GM19467 (cell line): Measurements from ENCODE around the gene KLF13.

Experiments
- ATAC-seq: cut with Tn5 transposase; IDR thresholded peaks from one replicate; pipeline ENCODE4 v1.9.1; 2021; ENCODE audit warnings: mild to moderate bottlenecking, moderate library complexity; ENCODE audit not compliant: unreplicated experiment

Gene KLF13

DNA sequence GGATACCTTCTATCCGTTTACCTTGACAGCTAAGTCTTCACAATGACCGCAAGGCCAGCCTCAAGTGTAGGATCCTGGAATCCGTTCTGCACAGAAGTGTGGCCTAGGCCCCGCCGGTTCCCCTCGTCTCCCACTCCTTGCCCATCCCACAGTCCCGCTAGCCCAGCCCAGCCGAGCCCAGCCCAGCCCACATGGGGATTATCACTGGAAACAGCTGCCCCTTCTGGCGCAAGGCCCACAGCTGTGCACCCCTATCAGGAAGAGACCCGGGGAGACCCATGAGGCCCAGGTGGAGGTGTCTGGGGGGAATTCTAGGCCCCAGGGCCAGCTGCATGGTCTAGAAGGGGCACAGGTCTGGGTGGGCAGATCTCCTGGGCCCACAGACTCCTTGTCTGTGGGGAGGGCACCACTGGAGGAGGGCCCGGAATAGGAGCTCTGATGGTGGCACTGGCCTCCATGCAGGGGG, 27.9 kb upstream of the KLF13 start:
- no peak for ATAC-seq

GRCh38 chr15:31300208-31300661, 26.4 kb upstream of the KLF13 start:
- ATAC-seq, result no peak

GRCh38 chr15:31300981-31301672, 25.5 kb upstream of the KLF13 start:
- ATAC-seq, result no peak

- ATAC-seq, result no peak
These were observed 25.0 kb upstream of the KLF13 start for GRCh38 chr15:31301673-31301990.

GRCh38 chr15:31302029-31302657, 24.5 kb upstream of the KLF13 start:
- no peak for ATAC-seq

- no peak for ATAC-seq
These were observed 23.6 kb upstream of the KLF13 start for GRCh38 chr15:31302778-31303725.

- no peak for ATAC-seq
These were observed 22.6 kb upstream of the KLF13 start for GRCh38 chr15:31303726-31304648.

- no peak for ATAC-seq
These were observed 21.8 kb upstream of the KLF13 start for GRCh38 chr15:31304751-31305365.

GRCh38 chr15:31305375-31305774, 21.3 kb upstream of the KLF13 start:
- no peak for ATAC-seq

GRCh38 chr15:31305796-31306425, 20.7 kb upstream of the KLF13 start:
- no peak for ATAC-seq

DNA sequence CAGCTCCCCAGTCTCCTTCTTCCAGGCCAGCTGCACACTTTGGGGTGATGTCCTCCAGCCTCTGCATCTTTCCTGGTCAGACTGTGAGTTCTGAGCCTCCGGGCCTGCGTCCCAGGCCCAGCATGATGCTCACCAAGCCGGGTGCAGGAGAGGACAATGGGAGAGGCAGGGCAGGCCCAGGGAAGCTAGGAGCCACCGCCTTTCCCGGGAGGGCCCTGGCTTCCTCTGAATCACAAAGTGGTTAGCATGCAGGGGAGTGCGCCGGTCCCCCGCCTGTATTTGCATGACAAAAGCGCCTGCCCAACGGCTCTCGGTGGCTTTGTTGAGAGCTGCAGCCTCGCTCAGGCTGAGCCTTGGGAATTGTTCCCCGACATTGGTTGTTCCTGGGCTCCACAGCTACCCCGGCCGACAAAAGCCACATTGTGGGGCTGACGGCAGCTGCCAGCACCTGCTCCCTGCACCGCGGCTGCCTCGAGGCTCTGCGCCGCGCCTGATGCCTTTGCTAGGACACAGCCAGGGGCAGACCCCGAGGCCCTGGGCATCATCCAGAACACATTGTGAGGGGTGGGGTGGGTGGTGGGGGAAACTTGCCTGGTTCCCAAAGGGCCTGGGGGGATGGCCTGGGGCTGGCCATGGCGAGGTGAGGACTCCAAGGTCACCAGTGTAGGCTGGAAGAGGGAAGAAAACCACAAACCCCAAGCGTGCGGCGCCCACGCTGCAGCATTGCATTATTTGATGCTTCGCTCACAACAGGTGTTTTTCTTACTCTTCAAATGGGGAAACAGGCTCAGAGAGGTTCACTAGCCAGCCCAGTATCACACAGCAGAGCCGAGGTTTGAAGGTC, 20.0 kb upstream of the KLF13 start:
- ATAC-seq, result no peak

DNA sequence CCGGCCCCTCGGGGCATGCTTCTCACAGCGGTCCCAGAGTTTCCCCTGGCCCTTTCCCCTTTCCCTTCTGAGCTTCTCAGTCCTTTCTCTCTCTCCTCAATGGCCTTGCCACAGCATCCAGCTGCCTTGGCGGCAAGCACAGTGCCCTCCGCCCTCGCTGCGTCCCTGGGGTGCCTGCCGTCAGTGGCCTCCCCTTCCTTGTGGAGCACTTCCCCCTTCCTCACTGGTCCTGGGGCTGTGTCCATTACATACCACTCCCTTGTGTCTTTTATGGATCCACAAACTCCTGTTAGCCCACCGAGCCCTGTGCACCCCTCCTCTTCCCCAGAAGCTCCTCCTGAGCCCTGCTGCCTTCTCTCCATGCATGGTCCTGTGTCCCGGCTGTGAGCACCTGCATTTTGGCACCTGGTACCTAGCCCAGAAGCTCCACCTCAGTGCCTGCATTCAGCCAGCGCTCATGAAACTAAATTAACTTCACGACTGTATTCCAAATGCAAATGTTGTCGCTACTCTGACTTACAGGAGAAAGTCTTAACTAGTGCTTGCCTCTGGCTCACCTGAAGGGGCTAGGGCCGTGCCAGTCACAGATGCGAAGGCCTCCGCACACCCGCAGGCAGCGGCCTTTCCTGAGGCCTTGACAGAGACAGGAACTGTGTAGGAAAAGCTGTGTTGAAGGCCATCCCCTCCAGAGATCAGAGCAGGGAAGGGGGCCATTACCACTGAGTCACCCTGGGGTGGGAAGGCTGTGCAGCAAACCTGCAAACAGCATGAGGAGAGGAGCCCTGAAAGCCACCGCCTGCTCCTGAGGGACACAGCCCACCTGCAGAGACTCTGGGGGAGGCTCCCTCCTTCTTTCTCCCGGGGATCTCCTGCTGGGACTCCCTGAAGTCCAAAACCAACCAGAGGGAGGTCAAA, 19.1 kb upstream of the KLF13 start:
- no peak for ATAC-seq

DNA sequence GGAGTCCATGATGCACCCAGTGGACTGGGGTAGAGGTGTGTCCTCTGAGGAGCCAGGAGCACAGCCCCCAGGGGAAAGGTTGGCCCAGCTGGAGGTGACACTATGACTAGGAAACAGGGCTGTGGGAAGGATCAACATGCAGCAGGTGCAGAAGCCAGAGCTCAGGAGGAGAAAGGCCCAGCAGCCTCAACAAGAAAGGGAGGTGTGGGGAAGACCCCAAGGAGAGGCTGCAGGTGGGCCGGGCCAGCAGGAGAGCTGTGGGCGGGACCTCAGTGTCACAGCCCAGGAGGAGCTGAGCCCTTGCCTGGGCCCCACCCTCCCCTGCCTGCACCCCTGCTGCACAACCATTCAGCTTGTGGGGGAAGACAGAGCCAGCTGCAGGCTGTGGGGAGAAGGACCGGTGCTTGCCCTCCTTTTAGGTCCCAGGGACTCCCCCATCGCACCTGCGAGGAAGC, 18.4 kb upstream of the KLF13 start:
- ATAC-seq, result no peak

DNA sequence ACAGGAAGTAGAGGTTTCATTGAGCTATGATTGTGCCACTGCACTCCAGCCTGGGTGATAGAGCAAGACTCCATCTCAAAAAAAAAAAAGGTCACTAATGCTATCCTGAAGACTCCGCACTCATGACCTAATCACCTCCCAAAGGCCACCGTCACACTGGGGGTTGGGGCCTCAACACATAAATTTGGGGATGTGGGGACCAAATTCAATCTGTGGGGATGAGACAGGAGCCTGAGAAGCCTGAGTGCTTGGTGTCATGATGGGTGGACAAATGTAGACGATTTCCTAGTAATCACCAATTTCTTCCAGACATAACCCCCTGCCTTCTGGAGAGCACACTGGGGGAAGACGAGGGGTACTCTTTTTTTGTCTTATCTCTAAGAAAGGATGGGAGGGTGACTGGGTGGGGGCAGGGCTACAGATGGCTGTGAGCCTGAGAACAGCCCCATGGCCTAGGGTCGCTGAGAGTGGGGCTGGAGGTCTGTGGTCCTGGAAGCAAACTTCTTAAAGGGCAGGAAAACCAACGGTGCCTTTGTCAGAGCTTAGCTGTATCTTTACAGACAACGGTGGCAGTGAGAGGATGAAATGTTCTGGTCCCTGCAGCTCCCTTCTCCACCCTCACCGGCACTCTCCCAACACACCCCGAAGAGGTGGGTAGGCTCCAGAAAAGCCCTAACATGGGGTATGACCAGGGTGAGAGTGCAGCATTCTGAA, 16.6 kb upstream of the KLF13 start:
- ATAC-seq, result no peak

GRCh38 chr15:31311735-31312619, 14.7 kb upstream of the KLF13 start:
- no peak for ATAC-seq

- no peak for ATAC-seq
These were observed 13.4 kb upstream of the KLF13 start for GRCh38 chr15:31313223-31313622.
